GM19328 (cell line): ENCODE results near the gene CFAP119.
"Not testable (repeated sequence)": the region's sequence is repeated elsewhere in the genome, so short reads cannot be mapped to it uniquely, and the experiment has no call there.

ENCODE experiments used
- ATAC-seq: cut with Tn5 transposase; IDR thresholded peaks from one replicate; pipeline ENCODE4 v1.9.1; 2021; ENCODE audit warnings: mild to moderate bottlenecking, moderate library complexity; ENCODE audit not compliant: unreplicated experiment

The CFAP119 gene

DNA sequence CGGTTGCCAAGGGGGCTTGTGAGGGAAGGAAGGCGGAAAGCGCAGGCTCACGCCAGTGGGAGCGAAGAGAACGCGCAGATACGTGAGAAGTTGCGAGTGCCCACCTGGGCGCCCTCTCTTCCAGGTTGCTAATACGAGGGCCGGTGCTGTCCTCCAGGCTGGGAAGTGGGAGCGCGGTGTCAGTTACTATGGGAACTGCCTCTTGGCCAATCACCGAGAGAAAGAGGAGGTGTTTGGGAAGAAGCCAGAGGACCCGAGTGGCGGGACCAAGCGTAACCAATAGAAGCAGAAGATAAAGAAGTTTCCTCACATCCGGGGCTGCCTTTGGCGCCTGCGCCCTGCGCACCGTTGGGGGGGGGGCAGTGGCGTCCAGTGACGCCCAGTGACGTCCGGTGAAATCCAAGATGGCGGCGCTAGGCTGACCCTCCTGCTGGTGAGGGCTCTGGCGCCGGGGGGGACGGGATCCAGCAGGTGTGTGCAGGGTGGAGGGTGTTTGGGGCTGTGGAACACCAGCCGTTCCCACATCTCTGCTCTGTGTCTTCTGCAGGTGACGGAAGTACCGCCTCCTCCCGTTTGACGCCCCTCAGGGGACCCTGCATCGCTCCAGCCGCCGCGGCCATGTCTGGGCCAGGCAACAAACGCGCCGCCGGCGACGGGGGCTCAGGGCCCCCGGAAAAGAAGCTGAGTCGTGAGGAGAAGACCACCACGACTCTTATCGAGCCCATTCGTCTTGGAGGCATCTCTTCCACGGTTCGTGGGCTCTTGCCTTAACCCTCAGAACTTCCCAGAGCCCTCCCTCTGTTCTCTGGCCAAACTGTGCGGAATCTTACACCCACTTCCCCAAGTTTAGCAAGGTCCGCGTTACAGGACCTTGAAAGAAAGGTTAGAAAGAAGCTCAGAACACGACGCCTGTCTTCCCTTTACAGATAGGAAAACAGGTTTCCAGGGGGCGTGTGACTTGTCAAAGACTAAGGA, at the start of gene CFAP119, which contains the start of gene RNF40:
TSS of gene CFAP119 (minus strand) at position 135 of the 975 bp plus-strand sequence. CDS start 314 bp downstream, outside the sequence.
TSS of gene RNF40 (plus strand) at position 395 of the 975 bp plus-strand sequence. CDS start at position 619, 224 bp downstream.
- peak; percentile 87 for ATAC-seq

DNA sequence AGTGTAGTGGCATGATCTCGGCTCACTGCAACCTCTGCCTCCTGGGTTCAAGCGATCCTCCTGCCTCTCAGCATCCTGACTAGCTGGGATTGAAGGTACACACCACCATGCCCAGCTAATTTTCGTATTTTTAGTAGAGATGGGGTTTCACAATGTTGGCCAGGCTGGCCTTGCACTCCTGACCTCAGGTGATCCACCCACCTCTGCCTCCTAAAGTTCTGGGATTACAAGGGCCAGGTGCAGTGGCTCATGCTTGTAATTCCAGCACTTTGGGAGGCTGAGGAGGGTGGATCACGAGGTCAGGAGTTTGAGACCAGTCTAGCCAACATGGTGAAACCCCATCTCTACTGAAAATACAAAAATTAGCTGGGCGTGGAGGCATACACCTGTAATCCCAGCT, 47.8 kb upstream of the CFAP119 start:
- ATAC-seq, result not testable (repeated sequence)

- ATAC-seq, result not testable (repeated sequence)
Observed at GRCh38 chr16:30808890-30809426, 47.1 kb upstream of the CFAP119 start.

- no peak for ATAC-seq
Observed at GRCh38 chr16:30808146-30808545, 46.3 kb upstream of the CFAP119 start.

- ATAC-seq, result no peak
Observed at GRCh38 chr16:30805370-30806169, 43.7 kb upstream of the CFAP119 start.

- ATAC-seq, result no peak
Observed at GRCh38 chr16:30805056-30805369, 43.2 kb upstream of the CFAP119 start.

DNA sequence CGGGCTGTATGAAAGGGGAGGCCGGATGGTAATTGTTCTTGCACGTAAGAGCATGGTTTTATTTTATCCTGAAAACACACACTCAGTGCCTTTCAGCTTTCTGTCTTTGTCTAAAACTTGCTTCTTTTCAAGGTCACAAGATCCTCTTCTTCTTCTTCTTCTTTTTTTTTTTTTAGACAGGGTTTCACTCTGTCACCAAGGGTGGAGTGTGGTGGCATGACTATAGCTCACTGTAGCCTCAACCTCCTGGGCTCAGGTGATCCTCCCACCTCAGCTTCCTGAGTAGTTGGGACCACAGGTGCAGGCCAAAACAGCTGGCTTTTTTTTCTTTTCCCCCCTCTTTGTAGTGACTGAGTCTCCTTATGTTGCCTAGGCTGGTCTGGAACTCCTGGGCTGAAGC, 41.1 kb upstream of the CFAP119 start:
- ATAC-seq, result no peak

- no peak for ATAC-seq
Observed at GRCh38 chr16:30797670-30798309, 35.9 kb upstream of the CFAP119 start.

DNA sequence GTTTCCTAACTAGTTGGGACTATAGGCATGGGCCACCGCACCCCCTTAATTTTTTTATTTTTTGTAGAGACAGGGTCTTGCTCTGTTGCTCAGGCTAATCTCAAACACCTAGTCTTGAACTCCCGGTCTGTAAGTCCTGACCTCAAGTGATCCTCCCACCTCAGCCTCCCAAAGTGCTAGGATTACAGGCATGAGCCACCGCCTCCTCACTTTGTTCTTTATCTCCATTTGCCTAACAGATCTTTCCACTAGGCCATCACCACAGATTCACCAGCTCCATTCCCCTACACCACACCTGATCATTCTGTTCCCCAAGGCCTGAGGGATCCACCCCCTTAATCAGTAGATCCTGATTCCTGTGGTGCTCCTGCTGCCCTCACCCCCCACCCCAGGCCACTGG, 32.8 kb upstream of the CFAP119 start:
- no peak for ATAC-seq

GRCh38 chr16:30793508-30794069, 31.7 kb upstream of the CFAP119 start:
- no peak for ATAC-seq

GRCh38 chr16:30787613-30788378, 25.9 kb upstream of the CFAP119 start:
- ATAC-seq, result no peak

- no peak for ATAC-seq
Observed at GRCh38 chr16:30786936-30787612, 25.2 kb upstream of the CFAP119 start, which contains the start of gene ZNF629. ZNF629 (minus strand) TSS chr16:30787205; CDS start chr16:30784482, 2,723 bp downstream.

- ATAC-seq, result no peak
Observed at GRCh38 chr16:30786115-30786935, 24.5 kb upstream of the CFAP119 start.

GRCh38 chr16:30785126-30786106, 23.6 kb upstream of the CFAP119 start:
- ATAC-seq, result no peak

GRCh38 chr16:30784215-30784614, 22.4 kb upstream of the CFAP119 start:
- ATAC-seq, result no peak

- ATAC-seq, result no peak
Observed at GRCh38 chr16:30783280-30784109, 21.6 kb upstream of the CFAP119 start.
